Stimulated activated naive CD4-positive, alpha-beta T cell (primary cell): ENCODE data around the gene AHSG.
"Not testable (repeated sequence)": the region's sequence is repeated elsewhere in the genome, so short reads cannot be mapped to it uniquely, and the experiment has no call there.

Source experiments
- DNase-seq, 6 experiments: peaks; one replicate each; lab custom pipeline; 2025; lab: John Stamatoyannopoulos, UW

AHSG gene

DNA sequence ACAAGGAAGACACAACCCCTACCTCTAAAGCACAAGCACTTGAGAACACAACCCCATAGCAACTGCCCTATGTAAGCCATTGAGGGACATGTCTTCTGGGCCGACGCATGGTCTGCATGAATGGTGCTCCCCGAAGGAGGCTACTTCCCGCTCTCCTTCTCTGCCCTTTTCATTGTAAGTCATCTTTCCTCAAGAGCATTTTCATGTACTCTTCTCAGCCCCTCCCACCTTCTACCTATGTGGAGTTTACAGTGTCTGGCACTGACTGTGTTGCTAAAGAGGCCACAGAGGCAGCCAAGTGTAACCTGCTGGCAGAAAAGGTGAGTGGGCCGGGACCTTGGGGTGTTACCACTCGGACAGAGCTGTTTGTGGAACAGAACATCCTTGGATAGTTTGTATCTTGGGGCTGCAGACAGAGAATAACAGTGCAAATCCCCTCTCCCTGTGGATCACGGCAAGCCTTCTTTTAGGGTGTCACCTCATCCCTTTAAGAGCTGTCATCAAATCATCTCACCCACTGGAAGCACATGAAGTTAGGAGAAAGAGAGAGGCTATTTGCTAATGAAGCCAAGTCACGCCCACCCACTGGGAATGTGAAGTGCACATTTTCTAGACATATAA is 5.6 kb downstream of the AHSG start:
- DNase-seq = no peak

DNA sequence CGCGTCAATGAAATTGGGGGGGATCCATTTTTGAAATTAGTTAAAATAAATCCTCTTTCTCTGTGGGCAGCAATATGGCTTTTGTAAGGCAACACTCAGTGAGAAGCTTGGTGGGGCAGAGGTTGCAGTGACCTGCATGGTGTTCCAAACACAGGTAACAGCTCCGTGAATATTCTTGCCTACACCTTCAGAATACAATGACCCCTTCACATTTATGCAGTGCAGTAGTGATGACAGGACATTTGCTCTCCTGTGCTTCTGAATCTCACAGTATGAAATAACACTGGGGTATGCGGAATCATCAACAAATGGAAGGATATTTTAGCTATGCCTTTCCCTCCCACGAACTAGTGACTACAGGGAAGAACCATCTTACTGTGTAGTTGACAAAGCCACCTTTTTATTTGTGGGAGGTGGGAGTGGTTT is 6.9 kb downstream of the AHSG start:
- no peak for DNase-seq

DNA sequence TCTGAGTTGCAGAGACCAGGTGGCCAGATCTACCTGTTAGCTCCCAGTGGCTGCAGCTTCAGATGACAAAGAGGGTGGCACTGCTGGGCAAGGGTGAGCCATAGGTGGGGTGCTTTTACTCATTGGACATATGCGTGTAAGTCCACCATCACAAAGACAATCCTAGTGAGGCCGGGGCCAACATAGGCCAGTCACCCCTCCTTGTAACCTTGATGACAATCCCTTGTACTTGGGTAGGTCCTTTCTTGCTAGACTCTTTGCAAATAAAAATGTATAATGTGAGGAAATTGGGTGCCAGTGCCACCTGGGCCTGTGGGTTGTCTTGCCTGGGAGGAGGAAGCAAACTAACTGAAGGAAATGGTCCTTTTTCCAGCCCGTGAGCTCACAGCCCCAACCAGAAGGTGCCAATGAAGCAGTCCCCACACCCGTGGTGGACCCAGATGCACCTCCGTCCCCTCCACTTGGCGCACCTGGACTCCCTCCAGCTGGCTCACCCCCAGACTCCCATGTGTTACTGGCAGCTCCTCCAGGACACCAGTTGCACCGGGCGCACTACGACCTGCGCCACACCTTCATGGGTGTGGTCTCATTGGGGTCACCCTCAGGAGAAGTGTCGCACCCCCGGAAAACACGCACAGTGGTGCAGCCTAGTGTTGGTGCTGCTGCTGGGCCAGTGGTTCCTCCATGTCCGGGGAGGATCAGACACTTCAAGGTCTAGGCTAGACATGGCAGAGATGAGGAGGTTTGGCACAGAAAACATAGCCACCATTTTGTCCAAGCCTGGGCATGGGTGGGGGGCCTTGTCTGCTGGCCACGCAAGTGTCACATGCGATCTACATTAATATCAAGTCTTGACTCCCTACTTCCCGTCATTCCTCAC is 7.6 kb downstream of the AHSG start:
- DNase-seq = no peak

DNA sequence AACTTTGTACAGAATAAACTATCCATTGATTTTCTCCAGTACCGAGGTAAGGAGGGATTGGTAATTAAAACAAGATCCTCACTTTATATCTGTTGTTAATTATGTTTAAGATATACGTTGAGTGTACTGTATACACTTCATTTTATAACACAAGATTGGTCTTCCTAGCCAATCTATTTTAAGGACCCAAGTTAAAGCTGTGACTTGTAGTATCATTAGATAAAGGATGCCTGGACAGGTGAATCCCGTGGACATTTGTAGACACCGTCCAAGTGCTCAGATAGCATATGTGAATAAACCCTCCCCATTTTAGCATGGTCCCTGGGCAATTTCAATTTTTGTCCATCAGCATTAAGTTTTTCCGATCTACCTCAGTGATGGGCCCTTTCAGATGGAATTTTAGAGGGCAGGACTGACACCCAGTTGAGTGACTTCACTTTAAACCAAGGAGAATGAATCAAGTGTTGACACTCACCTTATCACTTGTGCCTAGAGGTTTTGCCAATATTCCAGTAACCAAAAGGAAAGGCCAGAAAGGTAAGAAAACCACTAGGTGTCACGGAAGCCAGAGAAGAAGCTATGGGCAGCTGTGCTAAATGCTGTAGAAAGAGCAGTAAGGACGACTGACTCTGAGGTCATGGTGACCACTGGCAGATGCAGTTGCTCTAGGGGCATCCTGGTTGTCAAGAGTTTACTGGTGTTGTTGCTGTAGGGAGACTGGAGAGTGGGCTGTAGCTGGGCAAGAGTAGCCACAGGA is 9.2 kb downstream of the AHSG start:
- no peak for DNase-seq

DNA sequence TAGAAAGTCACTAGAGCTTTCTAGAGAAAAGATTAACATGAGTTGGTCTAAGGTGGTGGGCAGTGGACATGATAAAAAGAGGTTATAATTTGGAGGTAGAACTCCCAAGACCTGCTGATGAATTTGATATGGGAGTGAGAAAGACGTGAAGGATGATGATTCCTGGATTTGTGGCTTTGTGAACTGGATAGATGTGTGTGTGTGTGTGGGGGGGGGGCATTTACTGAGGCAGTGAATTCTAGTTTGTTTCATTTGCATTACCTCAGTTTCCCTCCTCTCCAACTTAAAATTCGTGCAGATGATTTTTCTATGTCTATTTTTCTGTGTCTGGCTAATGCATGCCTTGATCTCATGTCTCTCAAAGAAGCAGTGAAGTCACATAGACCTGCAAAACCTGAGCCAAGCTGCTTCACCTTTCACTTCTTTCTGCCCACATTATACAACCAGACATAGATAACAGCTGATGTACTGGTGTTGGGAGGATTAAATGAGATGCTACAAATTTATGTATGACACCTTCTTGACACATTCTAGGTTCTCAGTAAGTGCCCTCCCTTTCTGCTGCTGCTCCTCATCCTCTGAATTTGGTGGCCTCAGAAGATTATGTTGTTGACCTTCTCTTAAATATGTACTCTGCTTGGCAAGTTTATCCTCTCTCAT is 9.9 kb downstream of the AHSG start:
- no peak for DNase-seq

DNA sequence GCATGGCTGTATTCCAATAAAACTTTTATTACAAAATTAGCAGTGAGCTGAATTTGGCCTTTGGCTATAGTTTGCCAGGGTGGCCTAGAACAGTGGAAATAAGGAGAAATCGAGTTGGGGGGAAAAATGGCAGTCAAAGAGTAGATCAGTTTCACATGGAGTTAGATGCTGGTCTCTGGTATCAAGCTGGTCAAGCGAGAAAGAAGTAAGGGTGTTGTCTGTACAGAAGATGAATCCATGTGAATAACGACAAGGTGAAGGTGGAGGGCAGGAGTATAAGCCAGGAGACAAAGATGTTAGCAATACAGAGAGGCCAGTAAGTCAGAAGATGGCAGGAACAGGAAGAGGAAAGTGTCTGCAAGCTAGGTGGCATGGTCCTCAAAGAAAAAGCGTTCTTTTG is 11.7 kb downstream of the AHSG start:
- no peak for DNase-seq

DNA sequence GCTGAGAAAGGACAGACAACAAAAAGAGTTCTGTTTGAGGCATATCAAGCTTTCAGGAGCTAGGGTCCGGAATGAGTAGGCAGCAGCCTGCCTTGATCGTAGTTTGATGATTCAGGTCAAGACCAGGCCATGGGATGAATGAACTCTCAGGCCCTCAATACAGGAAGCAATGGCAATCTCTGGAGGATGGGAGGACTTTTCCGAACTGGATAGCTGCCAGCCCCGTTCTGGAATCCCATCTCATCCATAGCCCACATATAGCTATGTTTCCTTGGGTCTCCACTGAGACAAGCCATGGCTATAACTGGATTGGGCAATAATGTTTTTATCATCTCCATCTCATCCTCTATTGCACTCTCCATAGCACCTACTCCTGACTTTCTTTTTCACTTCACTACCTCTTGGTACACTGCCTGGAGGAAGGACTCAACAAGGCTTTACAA is 12.8 kb downstream of the AHSG start:
- DNase-seq = no peak

DNA sequence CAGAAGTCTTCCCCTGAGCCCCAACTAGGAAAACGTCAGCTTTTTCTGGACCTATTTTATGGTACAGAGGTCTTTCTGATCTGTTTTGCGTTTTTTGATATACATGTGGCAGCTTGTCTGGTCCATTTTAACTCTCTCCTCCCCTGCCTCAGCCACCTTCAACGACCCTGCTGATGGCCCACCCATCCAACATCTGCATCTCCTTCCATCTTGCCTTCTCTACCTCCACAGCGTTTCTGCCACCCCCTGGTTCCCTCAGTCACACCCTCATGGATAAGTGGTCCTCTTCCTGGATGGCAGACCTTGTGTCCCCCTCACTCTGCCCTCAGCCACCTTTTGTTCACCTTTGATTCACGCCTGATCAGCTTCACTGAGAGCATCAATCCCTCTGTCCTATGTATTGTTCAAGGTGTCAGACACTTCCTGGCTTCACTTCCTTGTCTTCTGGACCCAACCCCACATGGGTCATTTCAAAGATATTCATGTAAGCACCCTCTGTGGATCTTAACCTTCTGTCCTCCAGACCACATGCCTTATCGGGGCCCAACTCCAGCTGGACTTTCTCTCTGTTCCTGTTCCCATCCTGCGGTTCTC is 13.5 kb downstream of the AHSG start:
- no peak for DNase-seq

DNA sequence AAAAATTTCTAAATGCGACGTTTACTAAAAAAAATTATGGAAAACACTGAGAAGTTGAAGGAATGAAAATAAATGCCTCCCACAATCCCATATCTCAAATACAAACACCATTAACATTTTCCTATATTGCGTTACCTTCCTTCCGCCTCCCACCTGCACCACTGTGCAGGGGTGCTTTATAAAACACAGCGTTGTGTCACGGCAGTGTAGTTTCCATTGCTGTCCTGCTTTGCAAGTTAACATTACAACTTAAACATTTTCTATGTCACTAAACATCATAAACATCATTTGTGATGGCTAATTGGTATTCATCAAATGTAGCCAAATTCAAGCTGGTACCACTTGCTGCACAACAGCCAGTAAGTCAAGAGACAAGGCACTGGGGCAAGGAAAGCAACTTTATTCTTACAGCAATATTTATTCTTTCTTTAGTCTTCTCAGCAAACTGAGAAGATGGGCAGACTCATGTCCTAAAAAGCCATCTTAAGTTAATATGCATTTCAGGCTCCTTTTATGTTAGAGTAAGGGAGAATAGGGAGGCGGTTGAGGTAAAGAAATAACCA is 15.1 kb downstream of the AHSG start:
- DNase-seq = no peak

DNA sequence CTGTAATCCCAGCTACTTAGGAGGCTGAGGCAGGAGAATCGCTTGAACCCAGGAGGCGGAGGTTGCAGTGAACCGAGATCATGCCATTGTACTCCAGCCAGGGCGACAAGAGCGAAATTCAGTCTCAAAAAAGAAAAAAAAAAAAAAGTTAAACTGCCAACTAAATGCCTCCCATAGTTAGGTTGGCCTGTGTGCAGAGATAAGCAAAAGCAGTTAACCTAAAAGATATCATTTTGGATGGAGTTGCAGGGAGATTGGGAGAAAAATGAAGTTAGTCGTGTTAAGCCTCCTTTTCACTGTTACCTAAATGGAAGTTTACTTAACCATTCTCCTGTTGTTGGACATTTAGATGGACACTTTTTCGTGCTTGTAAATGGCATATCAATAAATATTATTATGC is 15.9 kb downstream of the AHSG start:
- DNase-seq = no peak

DNA sequence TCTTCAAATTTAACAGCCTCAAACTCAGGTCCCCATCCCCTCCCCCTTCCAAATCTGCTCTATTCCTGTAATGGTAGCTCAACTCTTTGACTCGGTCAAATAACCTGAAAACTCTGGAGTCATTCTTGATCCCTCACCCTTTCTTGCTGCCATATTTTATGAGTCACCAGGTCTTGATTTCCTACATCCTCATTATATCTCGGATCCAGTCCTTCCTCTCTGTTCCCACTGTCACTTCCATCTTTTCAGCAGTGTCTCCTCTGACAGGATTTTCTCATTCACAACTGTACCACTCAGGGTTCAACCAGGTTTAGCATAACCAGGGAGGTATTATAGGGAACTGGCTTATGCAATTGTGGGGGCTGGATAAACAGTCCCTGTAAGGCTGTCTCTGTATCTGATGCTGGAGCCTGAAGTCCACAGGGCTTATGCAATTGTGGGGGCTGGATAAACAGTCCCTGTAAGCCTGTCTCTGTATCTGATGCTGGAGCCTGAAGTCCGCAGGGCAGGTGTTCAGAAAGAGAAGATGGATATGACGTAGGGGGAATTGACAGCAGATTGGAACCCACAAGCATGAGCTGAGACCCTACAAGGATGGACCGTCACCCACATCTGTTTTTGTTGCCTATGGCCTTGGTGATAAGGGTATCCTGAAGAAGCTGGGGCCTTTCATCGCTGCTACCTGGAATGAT is 18.2 kb downstream of the AHSG start:
- no peak for DNase-seq

DNA sequence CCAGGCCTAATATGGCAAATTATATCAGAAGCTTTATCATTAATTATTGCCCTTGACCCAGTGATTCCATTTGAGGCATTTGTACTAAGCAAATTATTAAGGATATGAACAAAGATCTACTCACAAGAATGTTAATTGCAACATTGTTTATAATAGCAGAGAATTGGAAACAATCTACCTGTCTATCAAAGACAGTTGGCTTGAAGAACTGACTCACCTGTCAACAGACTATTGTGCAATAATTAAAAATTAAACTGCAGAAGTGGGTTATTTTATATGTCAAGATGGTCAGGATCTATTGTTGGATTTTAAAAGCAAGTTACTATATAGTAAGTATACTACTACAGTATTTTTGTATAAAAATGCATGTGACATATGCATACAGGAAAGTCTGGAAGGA is 20.6 kb downstream of the AHSG start:
- DNase-seq = no peak

DNA sequence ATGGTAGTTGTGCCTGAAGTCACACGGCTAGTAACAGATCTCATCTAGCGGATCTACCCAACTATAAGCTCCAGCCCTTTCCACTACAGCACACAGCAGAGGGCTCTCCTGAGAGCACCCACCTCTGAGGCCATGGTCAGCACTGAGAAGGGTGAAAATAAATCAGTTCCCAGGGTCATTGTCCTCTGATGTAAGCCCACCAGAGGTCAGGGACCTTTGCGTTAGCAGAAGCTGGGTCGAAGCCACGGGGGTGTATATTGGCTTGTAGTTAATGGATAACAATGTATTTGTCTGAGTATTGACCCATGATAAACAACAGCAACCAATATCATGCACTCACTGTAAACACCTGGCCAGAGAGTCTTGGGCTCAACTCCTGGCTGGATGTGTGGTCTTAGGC is 21.3 kb downstream of the AHSG start:
- DNase-seq = not testable (repeated sequence)

DNA sequence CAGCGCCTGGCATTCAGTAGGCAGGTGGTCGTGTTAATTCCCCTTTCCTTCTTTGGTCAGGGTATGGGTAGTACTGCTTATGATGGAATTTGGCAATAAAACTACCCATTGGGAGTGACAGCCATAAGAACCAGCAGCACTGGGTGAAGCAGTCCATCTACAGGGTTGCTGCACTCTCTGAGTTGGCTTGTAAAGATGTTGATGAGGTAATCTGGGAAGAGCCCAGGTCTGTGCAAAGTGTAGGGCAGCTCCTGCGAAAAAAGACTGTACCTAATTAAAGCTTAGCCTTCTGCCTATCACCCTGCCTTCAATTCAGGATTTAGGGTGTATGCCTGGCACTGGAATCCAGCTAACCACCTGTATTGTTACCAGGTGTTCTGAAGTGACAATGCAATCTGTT is 22.7 kb downstream of the AHSG start:
- no peak for DNase-seq

DNA sequence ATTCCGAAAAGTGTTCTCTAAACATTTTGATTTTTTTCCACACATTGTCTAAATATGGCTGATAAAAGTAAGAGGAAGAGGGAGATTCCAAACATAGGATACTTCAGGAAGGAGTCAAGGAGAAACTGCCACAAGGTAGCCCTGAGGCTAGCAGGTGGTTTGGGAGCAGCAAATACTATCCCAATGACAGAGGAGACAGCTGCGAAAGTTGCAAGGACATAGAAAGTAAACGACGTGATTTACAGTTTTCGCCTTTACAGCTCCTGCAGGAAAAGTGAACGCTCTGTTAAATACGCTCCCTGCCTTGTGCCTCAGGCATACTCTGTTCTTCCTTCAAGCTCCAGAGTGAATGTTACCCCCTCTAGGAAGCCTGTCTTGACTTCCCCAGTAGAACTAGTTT is 23.7 kb downstream of the AHSG start:
- no peak for DNase-seq

DNA sequence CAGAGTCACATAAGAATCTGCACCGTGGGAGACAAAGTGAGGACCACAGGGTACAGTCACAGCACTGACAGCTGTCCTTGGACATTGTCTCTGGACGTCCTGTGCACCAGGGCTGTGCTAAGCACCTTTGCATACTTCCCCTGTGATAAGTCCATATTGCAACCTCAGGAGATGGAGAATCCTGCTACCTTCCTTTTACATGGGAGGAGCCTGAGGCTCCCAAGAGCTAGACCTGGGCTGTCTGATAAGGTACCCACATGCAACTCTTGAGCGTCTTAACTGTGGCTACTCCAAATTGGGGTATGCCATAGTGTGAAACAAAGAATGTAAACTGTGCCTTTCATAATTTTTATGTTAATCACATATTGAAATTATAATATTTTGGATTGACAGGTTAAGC is 24.8 kb downstream of the AHSG start:
- DNase-seq = no peak

DNA sequence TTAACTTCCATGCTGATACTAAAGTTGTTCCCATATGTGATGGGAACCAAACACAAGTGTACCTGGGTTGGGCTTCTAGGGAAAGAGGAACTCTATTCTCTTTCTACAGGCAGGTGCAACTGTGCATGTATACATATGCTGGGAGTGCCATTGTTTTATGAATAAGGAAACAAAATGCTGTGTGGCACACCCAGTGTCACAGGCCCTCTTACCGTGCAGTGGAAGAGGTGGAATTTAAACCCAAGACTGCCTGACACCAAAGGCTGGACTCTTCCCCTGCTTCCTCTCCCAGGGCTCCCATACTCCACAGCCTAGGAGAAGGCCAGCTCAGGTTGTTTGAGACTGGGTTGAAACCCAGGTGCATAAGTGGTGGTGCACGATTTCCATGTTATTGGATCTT is 25.4 kb downstream of the AHSG start:
- no peak for DNase-seq

DNA sequence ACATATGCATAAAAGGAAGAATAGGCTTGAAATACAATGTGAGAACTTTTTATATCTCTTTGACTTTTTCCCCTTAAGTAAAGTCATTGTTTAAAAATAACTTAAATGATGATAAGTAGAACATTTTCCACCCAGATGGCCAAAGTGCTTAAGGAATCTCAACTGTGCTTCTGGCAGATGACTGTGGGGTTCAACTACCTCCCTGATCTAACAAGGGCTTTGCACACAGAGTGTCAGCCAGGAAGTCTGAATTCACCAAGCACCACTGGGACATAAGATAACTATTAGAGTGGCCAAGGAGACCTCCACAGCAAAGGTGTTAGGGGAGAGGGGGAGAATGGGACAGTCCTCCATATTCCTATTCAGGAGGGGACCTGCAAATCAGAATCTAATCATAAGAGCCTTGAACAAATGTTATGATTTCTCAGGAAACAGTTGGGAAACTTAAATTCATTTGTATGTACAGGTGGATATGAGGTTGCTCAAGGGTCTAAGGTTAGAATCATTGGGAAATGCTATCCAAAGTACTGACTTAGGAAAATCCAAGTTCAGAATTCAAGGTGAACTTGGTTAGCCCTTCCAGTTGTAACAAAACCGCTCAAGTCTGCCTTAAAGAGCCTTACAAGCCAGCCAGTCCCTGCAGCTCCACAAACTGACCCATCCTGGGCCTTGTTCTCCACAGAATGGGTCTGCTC is 27.1 kb downstream of the AHSG start, which contains the start of gene FETUB:
TSS of gene FETUB (plus strand) at position 622 of the 695 bp plus-strand sequence. CDS start at position 684, 62 bp downstream.
- DNase-seq = no peak

DNA sequence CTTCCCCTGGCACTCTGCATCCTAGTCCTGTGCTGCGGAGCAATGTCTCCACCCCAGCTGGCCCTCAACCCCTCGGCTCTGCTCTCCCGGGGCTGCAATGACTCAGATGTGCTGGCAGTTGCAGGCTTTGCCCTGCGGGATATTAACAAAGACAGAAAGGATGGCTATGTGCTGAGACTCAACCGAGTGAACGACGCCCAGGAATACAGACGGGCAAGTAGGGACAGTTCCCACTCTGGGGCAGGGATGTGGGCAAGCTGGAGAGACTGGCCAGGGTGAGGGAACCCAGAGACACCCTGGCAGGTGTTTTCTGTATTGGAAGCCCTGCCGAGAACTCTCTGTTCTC is 27.6 kb downstream of the AHSG start:
- DNase-seq = no peak

DNA sequence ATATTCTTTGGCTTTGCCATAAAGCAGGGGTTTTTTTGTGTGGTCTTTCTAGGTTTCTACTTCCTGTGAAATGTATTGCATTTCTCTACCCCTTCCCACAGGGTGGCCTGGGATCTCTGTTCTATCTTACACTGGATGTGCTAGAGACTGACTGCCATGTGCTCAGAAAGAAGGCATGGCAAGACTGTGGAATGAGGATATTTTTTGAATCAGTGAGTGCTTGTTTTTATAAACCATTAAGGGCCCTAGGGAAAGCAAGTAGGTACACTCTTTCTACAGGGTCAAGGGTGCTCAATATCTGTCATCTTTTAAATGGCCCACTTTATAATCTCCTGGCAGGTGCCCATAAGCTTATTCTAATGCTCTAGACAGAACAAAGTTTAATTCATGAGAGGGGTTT is 28.1 kb downstream of the AHSG start:
- no peak for DNase-seq
